Gastrocnemius medialis (tissue), 4 donors: ENCODE results near the gene NF2.

Experiments
- POLR2A ChIP-seq, 2 donors: fragments of 450-650 bp; IDR thresholded peaks; one replicate each; pipeline ENCODE4 v1.6.1; 2017; ENCODE audit warnings: antibody characterized with exemption in 2 of 2, mild to moderate bottlenecking in 2 of 2, moderate library complexity in 2 of 2
- TF ChIP-seq, protein P1 (sequence below), 5 experiments: fragments of 450-650 bp in 3 of 5; fragments of 200-600 bp in 2 of 5; sonication (generic) in 2 of 5; IDR thresholded peaks in 4 of 5; conservative IDR thresholded peaks in 1 of 5; 1 replicate in 4 of 5; 2 replicates in 1 of 5; pipeline ENCODE4 v1.5.1; 2016 to 2019; ENCODE audit warnings: antibody characterized with exemption in 5 of 5, mild to moderate bottlenecking in 3 of 5, moderate library complexity in 3 of 5

DNA sequence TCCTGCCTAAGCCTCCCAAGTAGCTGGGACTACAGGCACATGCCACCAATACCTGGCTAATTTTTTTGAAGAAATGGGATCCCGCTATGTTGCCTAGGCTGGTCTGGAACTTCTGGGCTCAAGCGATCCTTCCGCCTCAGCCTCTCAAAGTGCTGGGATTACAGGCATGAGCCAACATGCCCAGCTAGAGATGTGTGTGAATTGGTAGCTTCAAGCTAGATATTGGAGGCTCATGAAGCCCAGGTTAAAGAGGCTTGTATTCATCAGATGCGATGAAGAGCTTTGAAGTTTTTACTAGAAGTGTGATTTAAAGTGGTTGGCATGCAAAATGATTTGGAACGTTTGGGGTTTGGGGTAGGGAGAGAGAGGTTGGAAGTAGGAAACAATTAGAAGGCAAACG lies 19.6 kb downstream of the NF2 start:
- TF ChIP-seq, protein P1, sequence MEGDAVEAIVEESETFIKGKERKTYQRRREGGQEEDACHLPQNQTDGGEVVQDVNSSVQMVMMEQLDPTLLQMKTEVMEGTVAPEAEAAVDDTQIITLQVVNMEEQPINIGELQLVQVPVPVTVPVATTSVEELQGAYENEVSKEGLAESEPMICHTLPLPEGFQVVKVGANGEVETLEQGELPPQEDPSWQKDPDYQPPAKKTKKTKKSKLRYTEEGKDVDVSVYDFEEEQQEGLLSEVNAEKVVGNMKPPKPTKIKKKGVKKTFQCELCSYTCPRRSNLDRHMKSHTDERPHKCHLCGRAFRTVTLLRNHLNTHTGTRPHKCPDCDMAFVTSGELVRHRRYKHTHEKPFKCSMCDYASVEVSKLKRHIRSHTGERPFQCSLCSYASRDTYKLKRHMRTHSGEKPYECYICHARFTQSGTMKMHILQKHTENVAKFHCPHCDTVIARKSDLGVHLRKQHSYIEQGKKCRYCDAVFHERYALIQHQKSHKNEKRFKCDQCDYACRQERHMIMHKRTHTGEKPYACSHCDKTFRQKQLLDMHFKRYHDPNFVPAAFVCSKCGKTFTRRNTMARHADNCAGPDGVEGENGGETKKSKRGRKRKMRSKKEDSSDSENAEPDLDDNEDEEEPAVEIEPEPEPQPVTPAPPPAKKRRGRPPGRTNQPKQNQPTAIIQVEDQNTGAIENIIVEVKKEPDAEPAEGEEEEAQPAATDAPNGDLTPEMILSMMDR (IDR thresholded peaks at IDR 0.05 in 4 of 5, conservative IDR thresholded peaks at IDR 0.05 in 1 of 5) = no peak
- no peak for TF ChIP-seq POLR2A (IDR thresholded peaks at IDR 0.05)
